Endodermal cell (in vitro differentiated cells): ENCODE measurements around the gene INPP4B. TPM values are rescaled to one million over a fixed set of nuclear protein-coding genes. Genes with fewer than 3 reads are reported as not detected.

Experiments
- DNase-seq: peaks from one replicate; pipeline ENCODE4 v3.0.0-alpha.2; 2017
- H3K27ac ChIP-seq: 2 replicates; pipeline ENCODE4 v1.5.1; 2013; ENCODE audit warnings: mild to moderate bottlenecking, low read depth, low read length, moderate library complexity
- H3K27me3 ChIP-seq: 2 replicates; pipeline ENCODE4 v1.6.1; 2013; ENCODE audit warnings: mild to moderate bottlenecking, low read length, moderate library complexity; ENCODE audit not compliant: insufficient read depth, control insufficient read depth, poor library complexity, severe bottlenecking
- H3K36me3 ChIP-seq: 2 replicates; pipeline ENCODE4 v1.7.0; 2013; ENCODE audit warnings: mild to moderate bottlenecking, low read length, moderate library complexity; ENCODE audit not compliant: control insufficient read depth, insufficient read depth
- H3K4me1 ChIP-seq: one replicate; pipeline ENCODE4 v1.7.0; 2013; ENCODE audit warnings: low read length; ENCODE audit not compliant: control insufficient read depth, insufficient read depth
- H3K4me3 ChIP-seq: 2 replicates; pipeline ENCODE4 v1.5.1; 2013; ENCODE audit warnings: mild to moderate bottlenecking, low read length, moderate library complexity
- H3K9ac ChIP-seq: 2 replicates; pipeline ENCODE4 v1.6.1; 2013; ENCODE audit warnings: mild to moderate bottlenecking, low read length, moderate library complexity; ENCODE audit not compliant: poor library complexity, severe bottlenecking; ENCODE audit errors: extremely low read depth
- H3K9me3 ChIP-seq: 2 replicates; pipeline ENCODE4 v1.6.1; 2013; ENCODE audit warnings: mild to moderate bottlenecking, low read length, moderate library complexity; ENCODE audit not compliant: control insufficient read depth
- H3K27ac Mint-ChIP-seq: 2 replicates; pipeline ENCODE4 v1.8.0; 2020; ENCODE audit warnings: mixed read lengths
- H3K27me3 Mint-ChIP-seq: 2 replicates; pipeline ENCODE4 v1.8.0; 2021; ENCODE audit warnings: mild to moderate bottlenecking, mixed read lengths; ENCODE audit not compliant: insufficient read depth
- H3K36me3 Mint-ChIP-seq: 2 replicates; pipeline ENCODE4 v1.8.0; 2020; ENCODE audit warnings: low read depth, mixed read lengths
- H3K4me1 Mint-ChIP-seq: 2 replicates; pipeline ENCODE4 v1.8.0; 2020; ENCODE audit warnings: mixed read lengths
- H3K4me3 Mint-ChIP-seq: 2 replicates; pipeline ENCODE4 v1.8.0; 2020; ENCODE audit warnings: mild to moderate bottlenecking, moderate library complexity, mixed read lengths
- H3K9me3 Mint-ChIP-seq: 2 replicates; pipeline ENCODE4 v1.8.0; 2020; ENCODE audit warnings: mild to moderate bottlenecking, mixed read lengths
- CTCF ChIP-seq: fragments of 200-600 bp; sonication (generic); conservative IDR thresholded peaks from 2 replicates; pipeline ENCODE4 v1.5.0; 2021; ENCODE audit warnings: antibody characterized with exemption, mild to moderate bottlenecking
- WGBS, 2 experiments: methylation state at CpG; one replicate each; pipeline versions ENCODE4 v1.1.5 to v1.1.7; 2013; ENCODE audit warnings: missing lambda C conversion rate in 2 of 2, mixed read lengths in 1 of 2; ENCODE audit not compliant: insufficient coverage in 1 of 2, insufficient read length in 1 of 2; 5-methylcytosine and 5-hydroxymethylcytosine counted together
- total RNA-seq, 2 donors: library from RNA; stranded (reverse); fragmentation: NEBNext Ultra II Directional in 1 of 2; extraction: Animal tissue kit (Norgen Biotek cat#: 25700) in 1 of 2; gene quantifications; 2 replicates in 1 of 2; 3 replicates in 1 of 2; pipeline ENCODE4 v1.2.1, GENCODE V29; 2021

INPP4B gene
- total RNA-seq, 2 donors from 2014 or later = 0.64 to 0.66 TPM

- WGBS, 2 experiments = 80% methylated on average over 2 of the region's 2 CpGs; no CpG with 5 or more reads in 1 of the 2 experiments
- H3K9me3 Mint-ChIP-seq = peaks cover 6% of the 10 kb centered on the region
Measured at GRCh38 chr4:142242156-142242555, 603.9 kb downstream of the INPP4B start.

GRCh38 chr4:142238589-142238988, 607.5 kb downstream of the INPP4B start:
- peaks cover 16% of the 10 kb centered on the region for H3K27me3 ChIP-seq
- peaks cover 3% of the 10 kb centered on the region for H3K4me1 Mint-ChIP-seq
- DNase-seq = no peak
- no peak overlapping the region for H3K9ac ChIP-seq
- no peaks in the 10 kb centered on the region for H3K36me3 ChIP-seq
- H3K4me3 Mint-ChIP-seq = no peak overlapping the region
- TF ChIP-seq CTCF = no peak
- no peak overlapping the region for H3K27ac ChIP-seq
- H3K27ac Mint-ChIP-seq = no peak overlapping the region
- no peaks in the 10 kb centered on the region for H3K9me3 Mint-ChIP-seq
- no peak overlapping the region for H3K4me3 ChIP-seq
- H3K9me3 ChIP-seq = no peaks in the 10 kb centered on the region
- H3K27me3 Mint-ChIP-seq = no peaks in the 10 kb centered on the region
- no peaks in the 10 kb centered on the region for H3K36me3 Mint-ChIP-seq
- no peaks in the 10 kb centered on the region for H3K4me1 ChIP-seq

More at GRCh38 chr4:142242156-142242555, 603.9 kb downstream of the INPP4B start:
- no peak overlapping the region for H3K9ac ChIP-seq
- no peak overlapping the region for H3K4me3 Mint-ChIP-seq
- H3K27me3 ChIP-seq = peaks cover 16% of the 10 kb centered on the region
- H3K4me1 ChIP-seq = no peaks in the 10 kb centered on the region
- no peaks in the 10 kb centered on the region for H3K9me3 ChIP-seq
- H3K36me3 Mint-ChIP-seq = no peaks in the 10 kb centered on the region
- peaks cover 3% of the 10 kb centered on the region for H3K4me1 Mint-ChIP-seq
- TF ChIP-seq CTCF = no peak
- no peak for DNase-seq
- H3K4me3 ChIP-seq = no peak overlapping the region
- no peak overlapping the region for H3K27ac Mint-ChIP-seq
- no peaks in the 10 kb centered on the region for H3K36me3 ChIP-seq
- H3K27me3 Mint-ChIP-seq = peaks cover 9% of the 10 kb centered on the region
- no peak overlapping the region for H3K27ac ChIP-seq

GRCh38 chr4:142236268-142236667, 609.8 kb downstream of the INPP4B start:
- no peak for DNase-seq
- no peak for TF ChIP-seq CTCF
- H3K4me1 Mint-ChIP-seq = no peaks in the 10 kb centered on the region
- Histone ChIP-seq H3K27ac (no peak overlapping the region), H3K4me1 (no peaks in the 10 kb centered on the region), H3K4me3 (no peak overlapping the region), H3K9ac (no peak overlapping the region), H3K9me3 (no peaks in the 10 kb centered on the region), H3K36me3 (no peaks in the 10 kb centered on the region), H3K27me3 (peaks cover 7% of the 10 kb centered on the region)
- no peaks in the 10 kb centered on the region for H3K9me3 Mint-ChIP-seq
- no peaks in the 10 kb centered on the region for H3K27me3 Mint-ChIP-seq
- no peak overlapping the region for H3K27ac Mint-ChIP-seq
- H3K36me3 Mint-ChIP-seq = no peaks in the 10 kb centered on the region
- no peak overlapping the region for H3K4me3 Mint-ChIP-seq
